ENCODE measurements around the gene IVL.

Gene IVL

GRCh38 chr1:152884506-152884905 is 23.8 kb upstream of the IVL start:
- no peak for TF ChIP-seq CTCF (IDR thresholded peaks at IDR 0.05; ENCODE audit: unreplicated experiment in 3 of 3)
- Mint-ChIP-seq H3K4me3 (no peak overlapping the region), H3K27me3 (ENCODE audit: low read depth) (peaks cover 15% of the 10 kb centered on the region), H3K27ac (no peak overlapping the region), H3K4me1 (no peaks in the 10 kb centered on the region), H3K36me3 (ENCODE audit: low read depth) (no peaks in the 10 kb centered on the region), H3K9me3 (peaks cover 2% of the 10 kb centered on the region)

GRCh38 chr1:152884966-152885624 is 23.3 kb upstream of the IVL start:
- Mint-ChIP-seq H3K27ac (no peak overlapping the region), H3K4me3 (no peak overlapping the region), H3K27me3 (ENCODE audit: low read depth) (peaks cover 15% of the 10 kb centered on the region), H3K9me3 (no peaks in the 10 kb centered on the region), H3K4me1 (no peaks in the 10 kb centered on the region), H3K36me3 (ENCODE audit: low read depth) (no peaks in the 10 kb centered on the region)
- no peak for TF ChIP-seq CTCF (IDR thresholded peaks at IDR 0.05; ENCODE audit: unreplicated experiment in 3 of 3)

- Mint-ChIP-seq H3K9me3 (no peaks in the 10 kb centered on the region), H3K27ac (no peak overlapping the region), H3K36me3 (ENCODE audit: low read depth) (no peaks in the 10 kb centered on the region), H3K4me1 (no peaks in the 10 kb centered on the region), H3K27me3 (ENCODE audit: low read depth) (peaks cover 11% of the 10 kb centered on the region), H3K4me3 (no peak overlapping the region)
- TF ChIP-seq CTCF (IDR thresholded peaks at IDR 0.05; ENCODE audit: unreplicated experiment in 3 of 3) = no peak
Measured at GRCh38 chr1:152886085-152886484, 22.3 kb upstream of the IVL start.

- Mint-ChIP-seq H3K4me3 (no peak overlapping the region), H3K27me3 (ENCODE audit: low read depth) (peaks cover 11% of the 10 kb centered on the region), H3K9me3 (no peaks in the 10 kb centered on the region), H3K36me3 (ENCODE audit: low read depth) (no peaks in the 10 kb centered on the region), H3K27ac (no peak overlapping the region), H3K4me1 (no peaks in the 10 kb centered on the region)
- TF ChIP-seq CTCF (IDR thresholded peaks at IDR 0.05; ENCODE audit: unreplicated experiment in 3 of 3) = no peak
Measured at GRCh38 chr1:152886758-152887409, 21.5 kb upstream of the IVL start.

- no peak overlapping the region for H3K4me3 Mint-ChIP-seq
- H3K9me3 Mint-ChIP-seq = no peaks in the 10 kb centered on the region
- H3K36me3 Mint-ChIP-seq (ENCODE audit: low read depth) = no peaks in the 10 kb centered on the region
- H3K27me3 Mint-ChIP-seq (ENCODE audit: low read depth) = peaks cover 11% of the 10 kb centered on the region
- no peak overlapping the region for H3K27ac Mint-ChIP-seq
- H3K4me1 Mint-ChIP-seq = no peaks in the 10 kb centered on the region
- TF ChIP-seq CTCF (IDR thresholded peaks at IDR 0.05; ENCODE audit: unreplicated experiment in 3 of 3) = no peak
Measured at GRCh38 chr1:152888126-152888525, 20.2 kb upstream of the IVL start.

- Mint-ChIP-seq H3K9me3 (peaks cover 3% of the 10 kb centered on the region), H3K4me1 (no peaks in the 10 kb centered on the region), H3K27ac (no peak overlapping the region), H3K4me3 (no peak overlapping the region), H3K36me3 (ENCODE audit: low read depth) (no peaks in the 10 kb centered on the region), H3K27me3 (ENCODE audit: low read depth) (peaks cover 9% of the 10 kb centered on the region)
- no peak for TF ChIP-seq CTCF (IDR thresholded peaks at IDR 0.05; ENCODE audit: unreplicated experiment in 3 of 3)
Measured at GRCh38 chr1:152899027-152899426, 9.3 kb upstream of the IVL start.
